Activated naive CD4-positive, alpha-beta T cell (primary cell): ENCODE data around the gene TRIP10.
"Not testable (repeated sequence)": the region's sequence is repeated elsewhere in the genome, so short reads cannot be mapped to it uniquely, and the experiment has no call there.

Source experiments
- DNase-seq, 4 experiments: peaks; one replicate each; lab custom pipeline; 2025; lab: John Stamatoyannopoulos, UW

Gene TRIP10

GRCh38 chr19:6797646-6798045 lies 58.2 kb downstream of the TRIP10 start:
- DNase-seq, result no peak

DNA sequence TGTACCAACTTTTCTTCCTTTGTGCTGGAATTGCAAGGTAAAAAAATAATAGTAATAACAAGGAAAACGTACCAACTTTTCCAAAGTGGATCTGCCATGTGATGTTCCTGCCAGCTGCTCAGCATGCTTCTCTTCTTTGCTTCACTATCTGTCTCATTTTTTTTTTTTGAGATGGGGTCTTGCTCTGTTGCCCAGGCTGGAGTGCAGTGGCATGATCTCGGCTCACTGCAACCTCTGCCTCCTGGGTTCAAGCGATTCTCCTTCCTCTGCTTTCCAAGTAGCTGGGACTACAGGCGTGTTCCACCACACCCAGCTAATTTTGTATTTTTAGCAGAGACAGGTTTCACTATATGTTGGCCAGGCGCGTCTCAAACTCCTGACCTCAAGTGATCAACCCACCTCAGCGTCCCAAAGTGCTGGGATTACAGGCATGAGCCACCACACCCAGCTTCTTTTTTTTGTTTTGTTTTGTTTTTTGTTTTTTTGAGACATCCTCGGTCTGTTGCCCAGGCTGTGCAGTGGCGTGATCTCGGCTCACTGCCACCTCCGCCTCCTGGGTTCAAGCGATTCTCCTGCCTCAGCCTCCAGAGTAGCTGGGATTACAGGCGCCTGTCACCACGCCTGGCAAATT lies 60.8 kb downstream of the TRIP10 start:
- DNase-seq, result not testable (repeated sequence)

DNA sequence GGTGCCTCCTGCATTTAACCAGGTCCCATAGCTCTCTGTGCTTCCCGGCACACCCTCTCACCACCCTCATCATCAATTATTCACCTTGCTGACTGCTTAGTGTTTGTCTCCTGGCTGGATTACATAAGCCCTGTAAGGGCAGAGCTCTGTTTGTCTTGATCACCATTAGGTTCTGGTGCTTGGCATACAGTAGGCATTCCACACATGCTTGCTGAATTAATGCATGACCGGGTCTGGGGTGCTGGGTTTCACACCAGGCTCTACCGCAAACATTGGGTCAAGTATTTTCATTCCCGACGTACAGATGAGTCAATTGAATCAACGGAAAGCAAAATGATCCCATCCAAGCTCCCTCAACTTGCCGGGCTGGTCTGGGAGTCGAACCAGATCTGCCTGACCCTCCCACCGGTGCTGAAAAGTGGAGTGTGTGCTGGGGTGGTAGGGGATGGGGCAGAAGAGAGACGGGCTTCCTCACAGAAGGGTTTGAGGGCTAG lies 61.6 kb downstream of the TRIP10 start:
- DNase-seq, result no peak
